Peyer's patch (tissue), 4 donors: ENCODE measurements around the gene CALR3. TPM values are rescaled to one million over a fixed set of nuclear protein-coding genes. Genes with fewer than 3 reads are reported as not detected.

ENCODE experiments used
- DNase-seq, 3 donors: peaks; one replicate each; pipeline ENCODE4 v3.0.0-alpha.2; 2017 to 2019
- H3K27ac ChIP-seq, 4 donors: fragments of 200-600 bp; sonication (generic); one replicate each; pipeline ENCODE4 v1.5.1; 2016 to 2019
- H3K27me3 ChIP-seq, 2 donors: fragments of 200-600 bp; sonication (generic); one replicate each; pipeline ENCODE4 v1.5.1; 2019
- H3K36me3 ChIP-seq, 3 donors: fragments of 200-600 bp; sonication (generic); one replicate each; pipeline ENCODE4 v1.5.1; 2016 to 2019
- H3K4me1 ChIP-seq, 4 donors: fragments of 200-600 bp; sonication (generic); one replicate each; pipeline ENCODE4 v1.5.1; 2016 to 2019
- H3K4me3 ChIP-seq, 4 donors: fragments of 200-600 bp; sonication (generic); 1 replicate in 3 of 4; 2 replicates in 1 of 4; pipeline ENCODE4 v1.5.1; 2016 to 2019; ENCODE audit warnings: mild to moderate bottlenecking in 1 of 4
- H3K9me3 ChIP-seq, 4 donors: fragments of 200-600 bp; sonication (generic); one replicate each; pipeline ENCODE4 v1.5.1; 2016 to 2019; ENCODE audit warnings: mild to moderate bottlenecking in 1 of 4
- POLR2A ChIP-seq, 2 donors: fragments of 450-650 bp; IDR thresholded peaks; one replicate each; pipeline ENCODE4 v1.5.1; 2017; ENCODE audit warnings: antibody characterized with exemption in 2 of 2, mild to moderate bottlenecking in 2 of 2, moderate library complexity in 2 of 2
- total RNA-seq, 4 donors: library from RNA; depleted of rRNA; stranded (reverse); fragments of >200 nt; gene quantifications; one replicate each; pipeline ENCODE4 v1.1.0, GENCODE V29; 2016
- TF ChIP-seq, protein P1 (sequence below), 6 experiments: fragments of 450-650 bp in 4 of 6; fragments of 200-600 bp in 2 of 6; sonication (generic) in 1 of 6; IDR thresholded peaks; one replicate each; pipeline ENCODE4 v1.5.1; 2017 to 2019; ENCODE audit warnings: antibody characterized with exemption in 6 of 6, mild to moderate bottlenecking in 3 of 6, moderate library complexity in 1 of 6

The CALR3 gene
- total RNA-seq, 4 donors from 2014 or later = not detected

- no peaks in the 10 kb centered on the region for H3K9me3 ChIP-seq
- no peaks in the 10 kb centered on the region for H3K4me1 ChIP-seq
- TF ChIP-seq, protein P1, sequence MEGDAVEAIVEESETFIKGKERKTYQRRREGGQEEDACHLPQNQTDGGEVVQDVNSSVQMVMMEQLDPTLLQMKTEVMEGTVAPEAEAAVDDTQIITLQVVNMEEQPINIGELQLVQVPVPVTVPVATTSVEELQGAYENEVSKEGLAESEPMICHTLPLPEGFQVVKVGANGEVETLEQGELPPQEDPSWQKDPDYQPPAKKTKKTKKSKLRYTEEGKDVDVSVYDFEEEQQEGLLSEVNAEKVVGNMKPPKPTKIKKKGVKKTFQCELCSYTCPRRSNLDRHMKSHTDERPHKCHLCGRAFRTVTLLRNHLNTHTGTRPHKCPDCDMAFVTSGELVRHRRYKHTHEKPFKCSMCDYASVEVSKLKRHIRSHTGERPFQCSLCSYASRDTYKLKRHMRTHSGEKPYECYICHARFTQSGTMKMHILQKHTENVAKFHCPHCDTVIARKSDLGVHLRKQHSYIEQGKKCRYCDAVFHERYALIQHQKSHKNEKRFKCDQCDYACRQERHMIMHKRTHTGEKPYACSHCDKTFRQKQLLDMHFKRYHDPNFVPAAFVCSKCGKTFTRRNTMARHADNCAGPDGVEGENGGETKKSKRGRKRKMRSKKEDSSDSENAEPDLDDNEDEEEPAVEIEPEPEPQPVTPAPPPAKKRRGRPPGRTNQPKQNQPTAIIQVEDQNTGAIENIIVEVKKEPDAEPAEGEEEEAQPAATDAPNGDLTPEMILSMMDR (IDR thresholded peaks at IDR 0.05) = no peak
- no peak for TF ChIP-seq POLR2A (IDR thresholded peaks at IDR 0.05)
- H3K4me3 ChIP-seq = no peak overlapping the region
- no peak for DNase-seq
- H3K36me3 ChIP-seq = peaks cover 0 to 100% (median 0%) of the 10 kb centered on the region in 3 donors
- no peaks in the 10 kb centered on the region for H3K27me3 ChIP-seq
- H3K27ac ChIP-seq = no peak overlapping the region
Observed at GRCh38 chr19:16532440-16533234, 36.7 kb upstream of the CALR3 start.

DNA sequence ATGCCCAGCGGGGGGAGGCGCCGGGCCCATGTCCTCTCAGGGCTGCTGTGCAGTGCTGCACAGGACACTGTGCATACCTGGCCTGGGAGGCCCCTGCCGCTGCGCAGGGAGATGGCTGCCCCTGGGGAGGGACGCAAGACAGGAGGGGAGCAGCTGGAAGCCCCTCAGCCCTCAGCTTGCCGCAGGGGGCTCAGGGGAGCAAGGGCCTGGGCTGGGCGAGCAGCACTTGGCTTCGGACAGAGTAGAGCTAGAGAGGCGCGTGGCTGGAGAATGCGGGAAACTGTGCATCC, 35.4 kb upstream of the CALR3 start:
- H3K27ac ChIP-seq = no peak overlapping the region
- H3K27me3 ChIP-seq = no peaks in the 10 kb centered on the region
- no peak overlapping the region for H3K4me3 ChIP-seq
- TF ChIP-seq POLR2A (IDR thresholded peaks at IDR 0.05) = no peak
- TF ChIP-seq, protein P1 (IDR thresholded peaks at IDR 0.05) = no peak
- DNase-seq = no peak
- no peaks in the 10 kb centered on the region for H3K4me1 ChIP-seq
- H3K36me3 ChIP-seq = peaks cover 0 to 100% (median 0%) of the 10 kb centered on the region in 3 donors
- H3K9me3 ChIP-seq = no peaks in the 10 kb centered on the region

GRCh38 chr19:16530540-16531379, 34.8 kb upstream of the CALR3 start:
- peaks cover 0 to 100% (median 0%) of the 10 kb centered on the region in 3 donors for H3K36me3 ChIP-seq
- H3K4me1 ChIP-seq = no peaks in the 10 kb centered on the region
- H3K4me3 ChIP-seq = no peak overlapping the region
- no peak overlapping the region for H3K27ac ChIP-seq
- TF ChIP-seq POLR2A (IDR thresholded peaks at IDR 0.05) = no peak
- TF ChIP-seq, protein P1 (IDR thresholded peaks at IDR 0.05) = no peak
- no peaks in the 10 kb centered on the region for H3K27me3 ChIP-seq
- no peak for DNase-seq
- no peaks in the 10 kb centered on the region for H3K9me3 ChIP-seq

- H3K9me3 ChIP-seq = no peaks in the 10 kb centered on the region
- DNase-seq = no peak
Observed at GRCh38 chr19:16529466-16530144, 33.6 kb upstream of the CALR3 start.

GRCh38 chr19:16527971-16528521, 32.1 kb upstream of the CALR3 start:
- Histone ChIP-seq H3K4me1 (no peaks in the 10 kb centered on the region), H3K27me3 (no peaks in the 10 kb centered on the region), H3K27ac (no peak overlapping the region), H3K4me3 (no peak overlapping the region), H3K36me3 (peaks cover 0 to 100% (median 0%) of the 10 kb centered on the region in 3 donors), H3K9me3 (no peaks in the 10 kb centered on the region)
- DNase-seq = peak in 2 of 3 donors; percentile 50 to 64
- TF ChIP-seq, protein P1 (IDR thresholded peaks at IDR 0.05) = peak in 4 of 6 experiments; percentile 19 to 29 (median 24)
- no peak for TF ChIP-seq POLR2A (IDR thresholded peaks at IDR 0.05)

More at GRCh38 chr19:16529466-16530144, 33.6 kb upstream of the CALR3 start:
- TF ChIP-seq, protein P1 (IDR thresholded peaks at IDR 0.05) = no peak
- TF ChIP-seq POLR2A (IDR thresholded peaks at IDR 0.05) = no peak
- Histone ChIP-seq H3K27ac (no peak overlapping the region), H3K36me3 (peaks cover 0 to 100% (median 0%) of the 10 kb centered on the region in 3 donors), H3K4me1 (no peaks in the 10 kb centered on the region), H3K27me3 (no peaks in the 10 kb centered on the region), H3K4me3 (no peak overlapping the region)
